NCI-H2081 treated with DMSO at 0.1 percent for 48 hours (cell line): ENCODE data around the gene SBSN.
"Not testable (repeated sequence)": the region's sequence is repeated elsewhere in the genome, so short reads cannot be mapped to it uniquely, and the experiment has no call there.

Source experiments
- DNase-seq: peaks from one replicate; lab custom pipeline; 2025; lab: John Stamatoyannopoulos, UW

SBSN gene

GRCh38 chr19:35502751-35503150 lies 25.4 kb downstream of the SBSN start:
- DNase-seq, result no peak

DNA sequence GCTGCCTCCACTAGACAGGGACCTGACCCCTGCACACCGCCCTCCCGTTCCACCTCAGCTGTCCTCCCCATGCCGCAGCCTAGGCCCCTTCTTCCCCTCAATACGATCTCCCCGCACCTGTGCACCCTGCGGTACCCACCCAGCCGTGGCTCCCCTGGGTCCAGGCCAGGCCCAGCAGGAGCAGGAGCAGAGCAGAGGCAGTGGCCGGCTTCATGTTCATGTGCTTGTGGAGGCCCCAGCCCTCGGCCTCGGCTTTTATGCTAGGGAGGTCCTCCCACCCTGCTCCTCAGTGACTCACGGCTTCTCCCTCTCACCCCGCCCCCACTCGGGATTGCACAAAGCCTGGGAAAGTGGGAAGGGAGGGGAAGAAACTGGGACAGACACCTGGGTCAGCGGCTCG lies 26.4 kb downstream of the SBSN start:
- no peak for DNase-seq

DNA sequence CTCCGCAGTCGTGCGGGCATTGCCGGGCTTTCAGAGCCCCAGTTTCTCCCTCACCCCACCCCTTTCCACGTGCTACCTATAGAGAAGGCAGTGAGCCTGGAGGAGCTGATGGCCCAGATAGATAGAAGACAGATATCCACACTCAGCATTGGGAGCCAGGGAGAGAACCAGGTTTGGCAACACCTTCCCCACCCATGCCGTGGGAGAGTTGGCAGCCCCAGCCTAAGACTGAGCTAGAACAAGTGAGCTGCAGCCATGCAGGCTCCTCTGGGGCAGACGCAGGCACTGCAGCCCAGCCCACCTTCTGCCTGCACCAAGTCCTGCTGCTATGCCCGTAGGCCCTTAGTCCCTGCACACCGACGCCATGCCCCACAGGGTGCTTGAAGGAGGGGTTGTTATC lies 27.5 kb downstream of the SBSN start:
- no peak for DNase-seq

DNA sequence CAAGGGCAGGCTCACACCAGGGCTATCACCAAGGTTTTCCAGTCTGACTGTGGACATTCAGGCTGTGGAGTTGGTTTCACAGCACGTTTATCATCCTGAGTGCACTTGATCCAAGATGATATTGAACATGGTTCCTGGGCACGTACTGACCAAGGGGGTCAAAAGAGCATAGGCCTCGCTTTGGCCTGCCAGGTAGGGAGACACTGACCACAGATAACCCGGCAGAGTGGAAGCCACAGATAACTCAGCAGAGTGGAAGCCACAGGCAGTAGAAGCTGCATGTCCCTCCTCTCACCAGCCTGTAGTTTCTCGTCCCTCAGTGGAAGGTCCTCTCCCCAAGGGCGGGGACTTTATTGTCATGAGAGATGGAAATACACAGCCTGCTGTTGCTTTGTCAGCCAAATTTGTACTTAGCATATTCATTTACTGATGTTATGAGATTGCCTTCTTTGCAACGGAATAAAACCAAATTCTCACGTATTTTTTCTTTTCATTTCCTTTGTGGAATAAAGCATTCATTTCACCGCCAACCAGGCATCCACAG lies 29.1 kb downstream of the SBSN start:
- DNase-seq, result no peak

GRCh38 chr19:35498220-35498619 lies 29.9 kb downstream of the SBSN start:
- no peak for DNase-seq

- no peak for DNase-seq
These were observed 30.7 kb downstream of the SBSN start for GRCh38 chr19:35497406-35497805.

DNA sequence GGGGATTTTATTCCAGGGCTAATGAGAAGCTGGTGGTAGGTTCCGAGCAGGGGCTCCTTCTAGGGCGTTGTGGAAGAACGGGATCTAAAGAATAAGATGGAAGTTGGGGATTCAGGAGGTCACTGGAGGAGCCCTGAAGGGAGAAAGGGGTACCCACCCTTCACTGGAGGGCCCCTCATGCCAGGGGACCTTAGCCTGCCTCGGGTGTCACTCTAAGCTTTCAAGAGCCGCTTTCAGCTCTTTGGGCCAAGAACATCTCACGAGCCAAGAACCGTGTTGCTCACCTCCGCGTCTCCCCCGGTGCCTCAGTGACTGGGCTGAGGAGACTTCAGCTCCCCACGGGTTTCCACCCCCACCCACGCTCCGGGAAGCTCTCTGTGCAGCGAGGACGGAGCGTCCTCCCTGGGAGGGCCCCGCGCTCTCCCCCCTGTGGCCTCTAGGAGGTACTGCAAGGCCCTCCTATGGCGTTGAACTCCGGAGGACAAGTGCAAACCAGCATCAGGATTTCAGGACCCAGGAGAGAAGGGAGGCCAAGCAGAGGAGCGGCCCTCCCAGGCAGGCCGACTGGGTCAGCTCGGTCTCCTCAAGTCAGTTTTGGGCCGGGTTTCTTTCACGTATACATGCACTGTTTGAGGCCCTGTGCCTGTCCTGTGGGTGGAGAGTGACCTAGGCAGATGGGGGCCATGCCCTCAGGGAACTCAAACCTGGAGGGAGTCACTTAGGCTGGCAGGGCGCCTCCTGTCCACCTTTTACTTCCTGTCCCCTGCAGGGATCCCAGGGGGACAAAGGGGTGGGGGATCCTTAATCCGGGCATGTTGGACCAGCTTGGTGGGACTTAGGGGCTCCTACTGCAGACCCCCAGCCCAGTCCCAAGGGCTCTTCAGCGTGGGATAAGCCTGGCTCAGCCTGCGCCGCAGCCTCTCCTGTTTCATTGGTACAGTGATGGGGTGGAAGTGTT lies 32.7 kb downstream of the SBSN start:
- no peak for DNase-seq

DNA sequence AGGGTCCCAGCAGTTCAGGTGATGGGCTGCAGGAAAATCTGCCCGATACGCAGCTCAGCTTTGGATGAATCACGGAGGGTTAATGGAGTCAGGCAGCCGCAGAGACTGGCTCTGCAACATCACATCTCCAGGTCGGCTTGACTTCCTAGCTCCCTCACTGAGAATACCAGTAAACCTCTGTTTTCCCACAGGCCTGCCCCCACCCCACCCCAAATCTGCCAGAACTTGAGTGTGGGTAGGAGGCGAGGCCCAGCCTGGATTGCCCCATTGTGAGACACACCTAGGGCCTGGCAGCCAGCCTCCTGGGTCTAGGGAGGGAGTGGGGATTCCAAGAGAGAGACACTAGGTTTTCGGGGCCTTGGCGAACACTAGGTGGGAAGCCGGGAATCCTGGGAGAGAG lies 34.1 kb downstream of the SBSN start:
- no peak for DNase-seq

GRCh38 chr19:35491836-35492360 lies 36.2 kb downstream of the SBSN start:
- DNase-seq, result no peak

DNA sequence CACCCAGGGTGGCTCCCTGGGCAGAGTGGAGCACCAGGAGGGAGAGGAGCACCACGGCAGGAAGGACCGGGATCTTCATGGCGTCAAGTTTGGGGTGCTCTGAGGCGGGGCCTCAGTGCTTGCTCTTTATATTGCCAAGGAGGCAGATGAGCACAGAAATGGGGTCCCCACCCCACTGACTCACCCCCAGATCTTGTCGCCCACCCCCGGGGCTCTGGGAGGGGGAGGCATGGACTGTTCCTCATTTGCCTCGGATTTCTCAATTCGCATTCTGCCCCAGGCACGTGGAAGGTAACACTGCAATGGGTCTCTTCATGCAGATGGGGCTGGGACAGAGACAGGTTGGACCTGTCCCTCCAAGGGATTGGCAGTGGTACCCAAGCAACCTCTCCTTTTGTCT lies 37.7 kb downstream of the SBSN start, which contains the start of gene KRTDAP:
TSS of gene KRTDAP (minus strand) at position 101 of the 400 bp plus-strand sequence. CDS start at position 79, 22 bp downstream.
- DNase-seq, result no peak

- no peak for DNase-seq
These were observed 39.4 kb downstream of the SBSN start for GRCh38 chr19:35488677-35489076.

- DNase-seq, result no peak
These were observed 40.4 kb downstream of the SBSN start for GRCh38 chr19:35487656-35488182.

GRCh38 chr19:35486268-35486708 lies 41.8 kb downstream of the SBSN start:
- DNase-seq, result no peak

GRCh38 chr19:35484252-35485036 lies 43.7 kb downstream of the SBSN start:
- DNase-seq, result no peak

GRCh38 chr19:35483089-35483488 lies 45.0 kb downstream of the SBSN start:
- no peak for DNase-seq

DNA sequence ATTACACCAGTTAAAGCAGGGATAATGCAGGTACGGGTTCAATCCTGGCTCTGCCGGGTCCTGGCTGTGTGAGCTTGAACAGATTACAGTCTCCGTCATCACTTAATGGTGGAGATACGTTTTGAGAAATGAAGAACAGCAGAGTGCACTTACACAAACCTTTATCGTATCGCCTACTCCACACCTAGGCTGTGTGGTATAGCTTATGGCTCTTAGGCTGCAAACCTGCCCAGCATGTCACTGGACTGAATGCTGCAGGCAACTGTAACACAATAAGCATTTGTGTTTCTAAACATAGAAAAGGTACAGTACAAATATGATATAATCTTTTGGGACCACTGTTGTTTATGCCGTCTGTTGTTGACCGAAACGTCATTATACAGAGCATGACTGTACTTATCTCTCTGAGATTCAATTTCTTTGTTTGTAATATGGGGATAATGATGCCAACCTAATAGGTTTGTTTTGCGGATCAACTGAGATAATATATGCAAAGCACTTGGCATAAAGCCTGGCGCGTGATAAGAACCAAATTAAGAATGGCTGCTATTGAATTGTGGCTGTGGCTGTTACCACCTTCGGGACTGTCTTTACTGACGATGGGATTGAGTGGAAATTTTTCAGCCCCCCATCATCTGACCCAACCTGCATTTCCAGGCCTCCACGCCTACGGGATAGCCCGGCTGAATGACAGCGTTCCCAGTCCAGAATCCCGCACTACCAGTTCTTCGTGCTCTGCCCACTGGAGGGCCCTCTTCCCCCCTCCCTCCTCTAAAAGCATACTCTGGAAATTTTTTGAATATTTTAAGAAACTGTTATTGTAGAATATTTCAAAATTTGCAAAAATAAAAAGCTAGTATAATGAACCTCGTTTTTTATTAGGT lies 49.1 kb downstream of the SBSN start:
- peak; percentile 49 for DNase-seq

DNA sequence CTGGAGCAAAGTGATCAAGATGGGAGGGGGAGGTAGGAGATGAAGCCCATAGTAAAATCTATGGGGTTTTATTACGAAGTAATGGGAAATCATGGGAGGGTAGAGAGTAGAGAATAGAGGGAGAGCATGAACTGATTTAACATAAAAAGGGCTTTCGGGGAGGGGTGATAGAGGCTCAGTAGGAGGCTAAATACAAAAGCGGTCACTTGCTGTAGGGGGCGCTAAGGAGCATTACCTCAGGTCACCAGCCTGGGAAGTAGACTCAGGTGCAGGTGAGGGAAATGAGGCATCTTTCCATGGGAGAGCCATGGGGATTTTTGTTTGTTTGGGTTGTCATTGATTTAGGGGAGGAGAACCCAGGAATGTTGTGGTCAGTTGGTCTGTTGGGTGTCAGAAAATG lies 52.0 kb downstream of the SBSN start:
- no peak for DNase-seq

DNA sequence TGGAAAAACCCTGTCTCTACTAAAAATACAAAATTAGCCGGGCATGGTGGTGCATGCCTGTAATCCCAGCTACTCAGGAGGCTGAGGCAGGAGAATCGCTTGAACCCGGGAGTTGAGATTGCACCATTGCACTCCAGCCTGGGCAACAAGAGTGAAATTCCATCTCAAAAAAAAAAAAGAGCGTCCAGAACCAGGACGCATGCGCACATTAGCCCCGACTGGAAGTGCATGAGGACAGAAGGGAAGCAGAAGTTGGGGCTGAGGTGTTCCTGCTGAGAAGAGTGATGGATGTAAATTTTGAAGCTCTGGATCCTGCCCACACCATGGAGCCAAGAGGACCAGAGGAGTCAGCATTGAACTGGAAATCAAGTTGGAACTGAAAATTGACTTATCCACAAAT lies 53.5 kb downstream of the SBSN start:
- not testable (repeated sequence) for DNase-seq

DNA sequence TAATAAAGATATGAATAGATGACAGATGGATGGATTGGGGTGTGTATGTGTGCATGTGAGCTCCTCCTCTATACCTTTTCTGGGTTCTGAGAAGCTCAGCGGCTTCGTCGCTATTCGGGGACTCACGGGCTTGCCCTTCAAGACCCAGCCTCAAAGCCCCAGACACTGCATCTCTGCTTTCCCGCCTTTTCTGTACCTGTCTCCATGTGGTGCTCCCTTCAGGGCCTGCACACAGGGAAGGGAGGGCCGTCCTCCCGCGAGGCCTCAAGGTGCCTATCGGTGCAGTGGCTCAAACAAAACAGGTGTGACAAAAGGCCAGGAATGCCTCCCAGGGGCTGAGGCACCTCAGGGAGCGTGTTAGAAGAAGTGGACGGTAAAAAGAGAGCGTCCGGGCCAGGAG lies 54.0 kb downstream of the SBSN start:
- no peak for DNase-seq
